CD4-positive, alpha-beta T cell treated with Interferon gamma for 1 hour (primary cell): ENCODE results near the gene TLE5.

Experiments used
- DNase-seq: peaks from one replicate; pipeline ENCODE4 v3.0.0-alpha.2; 2020

TLE5 gene, protein sequence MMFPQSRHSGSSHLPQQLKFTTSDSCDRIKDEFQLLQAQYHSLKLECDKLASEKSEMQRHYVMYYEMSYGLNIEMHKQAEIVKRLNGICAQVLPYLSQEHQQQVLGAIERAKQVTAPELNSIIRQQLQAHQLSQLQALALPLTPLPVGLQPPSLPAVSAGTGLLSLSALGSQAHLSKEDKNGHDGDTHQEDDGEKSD

DNA sequence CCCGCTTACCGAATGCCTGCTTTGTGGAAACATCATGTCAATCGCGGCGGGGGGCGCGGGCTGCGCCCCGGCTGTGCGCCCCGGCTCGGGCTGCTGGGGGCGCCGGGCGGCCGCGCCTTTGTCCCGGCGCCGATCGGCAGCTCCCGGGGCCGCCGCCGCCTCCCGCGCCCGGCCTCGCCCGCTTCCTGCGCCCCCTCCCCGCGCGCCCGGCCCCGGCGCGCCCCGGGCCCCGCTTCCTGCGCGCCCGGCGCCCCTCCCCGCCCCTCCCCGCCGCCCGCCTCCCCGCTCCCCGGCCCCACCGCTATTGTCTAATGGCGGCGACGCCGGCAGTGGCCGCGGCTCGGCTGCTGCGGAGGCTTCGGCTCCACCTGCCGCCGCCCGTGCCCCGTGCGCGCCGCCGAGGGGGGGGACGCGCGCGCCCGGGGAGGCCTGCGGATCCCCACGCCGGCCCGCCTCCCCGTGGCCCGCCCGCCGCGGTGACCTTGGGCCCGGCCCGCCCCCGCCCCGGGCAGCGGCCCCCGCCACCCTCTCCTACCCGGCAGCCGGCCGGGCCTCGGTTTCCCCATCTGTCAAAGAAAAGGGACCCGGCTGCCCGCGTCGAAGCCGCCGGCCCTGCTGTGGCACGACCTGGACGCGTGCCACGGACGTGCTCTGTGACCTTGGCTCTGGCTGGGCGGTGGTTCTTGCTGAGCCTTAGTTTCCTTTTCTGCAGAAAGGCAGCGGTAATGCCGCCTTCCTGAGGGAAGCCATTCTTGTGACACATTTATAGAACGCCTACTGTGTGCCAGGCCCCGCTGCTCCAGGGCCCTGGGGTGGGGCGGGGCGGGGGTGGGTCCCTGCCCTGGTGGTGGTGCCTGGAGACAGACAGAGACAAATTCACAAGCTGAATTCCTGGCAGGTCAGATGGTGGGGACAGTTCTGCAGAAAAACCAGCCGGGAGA is at the start of gene TLE5:
TSS of gene TLE5 (minus strand) at position 331 of the 941 bp plus-strand sequence. CDS start at position 36, 295 bp downstream.
- peak; percentile 79 for DNase-seq

DNA sequence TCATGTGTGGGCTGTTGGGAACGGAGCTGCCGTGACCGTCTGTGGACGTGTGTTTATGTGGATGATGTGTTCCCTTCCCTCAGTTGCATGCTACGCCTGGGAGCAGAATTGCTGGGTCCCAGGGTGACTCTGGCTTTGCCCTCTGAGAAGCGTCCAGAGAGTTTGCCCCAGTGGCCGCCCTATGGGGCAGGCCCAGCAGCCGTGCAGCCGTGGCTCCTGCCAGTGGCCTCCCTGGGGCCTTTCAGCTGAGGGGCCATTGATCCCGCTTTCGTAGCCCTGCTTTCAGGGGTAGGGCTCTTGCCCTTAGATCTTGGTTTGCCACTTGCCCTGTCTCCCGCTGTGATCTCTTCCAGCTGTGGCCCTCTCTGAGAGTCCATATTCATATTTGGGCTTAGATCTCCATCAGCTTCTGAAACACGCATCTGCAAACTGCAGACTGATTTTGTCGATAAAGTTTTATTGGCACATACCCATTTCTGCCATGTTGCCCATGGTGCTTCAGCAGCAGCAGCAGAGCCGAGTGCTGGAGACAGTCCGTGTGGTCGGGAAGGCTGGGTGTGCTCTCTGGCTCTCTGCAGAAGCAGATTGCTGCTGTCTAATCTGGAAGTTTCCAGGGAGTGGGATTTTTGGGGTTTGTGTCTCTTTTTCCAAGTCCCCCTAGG is 49.4 kb upstream of the TLE5 start:
- DNase-seq, result no peak

DNA sequence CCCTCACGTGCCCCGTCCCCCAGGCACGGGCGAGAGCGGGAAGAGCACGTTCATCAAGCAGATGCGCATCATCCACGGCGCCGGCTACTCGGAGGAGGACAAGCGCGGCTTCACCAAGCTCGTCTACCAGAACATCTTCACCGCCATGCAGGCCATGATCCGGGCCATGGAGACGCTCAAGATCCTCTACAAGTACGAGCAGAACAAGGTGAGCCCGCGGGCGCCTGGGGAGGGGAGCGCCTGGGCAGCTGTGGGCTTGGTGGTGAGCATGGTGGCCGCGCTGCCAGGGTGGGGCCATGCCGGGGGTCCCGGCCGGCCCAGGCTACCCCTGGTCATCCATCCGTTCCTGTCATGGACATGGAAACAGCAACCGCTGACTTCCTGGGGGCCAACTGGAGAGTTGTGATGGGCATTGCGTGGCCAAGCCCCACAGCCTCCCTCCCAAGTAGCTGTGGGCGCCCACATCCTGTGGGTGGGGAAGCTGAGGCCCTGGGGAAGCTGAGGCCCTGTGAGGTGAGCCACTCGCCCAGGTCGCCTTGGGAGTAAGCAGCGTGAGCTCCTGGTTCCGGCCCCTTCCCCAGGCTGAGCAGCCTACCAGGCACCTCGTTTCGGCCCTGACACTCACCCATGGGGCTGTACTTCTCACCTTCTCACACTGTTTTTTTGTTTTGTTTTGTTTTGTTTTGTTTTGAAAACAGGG is 48.0 kb upstream of the TLE5 start:
- DNase-seq, result no peak

DNA sequence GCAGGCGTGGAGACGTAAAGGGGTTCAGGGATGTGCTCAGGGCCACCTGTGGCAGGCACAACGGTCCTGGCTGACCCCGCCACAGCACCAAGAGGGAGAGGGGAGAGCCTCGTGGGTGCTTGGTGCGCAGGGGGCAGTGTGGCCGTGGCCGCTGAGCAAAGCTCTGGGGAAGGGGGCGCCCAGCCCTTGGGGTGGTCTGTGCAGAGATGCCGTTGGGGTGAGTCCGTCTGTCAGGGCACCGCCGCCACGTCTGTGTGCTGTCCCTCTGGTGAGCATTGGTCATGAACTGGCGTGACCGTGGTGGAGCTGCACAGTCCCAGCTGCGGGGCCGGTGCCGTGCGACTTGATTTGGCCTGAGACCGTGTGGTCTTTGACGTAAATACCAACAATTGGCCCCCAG is 47.2 kb upstream of the TLE5 start:
- no peak for DNase-seq

DNA sequence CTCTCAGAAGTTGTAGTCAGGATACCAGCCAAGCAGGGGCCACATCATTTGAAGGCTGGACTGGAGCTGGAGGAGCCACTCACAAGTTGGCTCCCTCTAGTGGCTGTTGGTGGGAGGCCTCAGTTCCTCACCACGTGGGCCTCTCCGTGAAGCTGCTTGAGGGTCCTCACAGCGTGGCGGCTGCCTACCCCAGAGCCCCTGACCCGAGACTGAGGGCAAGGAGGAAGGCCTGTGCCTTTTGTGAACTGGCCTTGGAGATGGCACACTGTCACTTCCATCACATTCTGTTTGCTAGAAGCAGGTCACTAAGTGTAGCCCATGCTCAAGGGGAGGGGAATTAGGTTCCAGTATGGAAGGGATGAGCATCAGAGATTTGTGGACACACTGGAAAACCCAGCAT is 46.5 kb upstream of the TLE5 start:
- peak; percentile 66 for DNase-seq

DNA sequence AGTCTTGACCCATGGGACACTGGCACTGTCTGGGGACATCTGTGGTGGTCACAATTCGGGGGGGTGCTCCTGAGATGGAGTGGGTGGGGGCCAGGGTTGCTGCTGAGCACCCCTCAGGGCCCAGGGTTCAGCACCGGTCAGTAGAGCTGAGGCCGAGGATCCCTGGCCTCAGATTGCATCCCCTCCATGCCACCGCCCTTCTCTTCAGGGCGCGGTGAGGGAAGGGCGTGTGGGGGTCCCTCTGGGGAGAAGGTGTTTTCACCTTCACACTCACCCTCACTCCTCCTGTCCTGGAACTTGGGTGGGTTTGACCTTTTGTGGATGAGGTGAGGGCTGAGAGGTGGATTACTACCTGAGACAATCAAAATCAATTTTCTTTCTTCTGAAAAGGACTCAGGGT is 45.4 kb upstream of the TLE5 start:
- DNase-seq, result no peak

DNA sequence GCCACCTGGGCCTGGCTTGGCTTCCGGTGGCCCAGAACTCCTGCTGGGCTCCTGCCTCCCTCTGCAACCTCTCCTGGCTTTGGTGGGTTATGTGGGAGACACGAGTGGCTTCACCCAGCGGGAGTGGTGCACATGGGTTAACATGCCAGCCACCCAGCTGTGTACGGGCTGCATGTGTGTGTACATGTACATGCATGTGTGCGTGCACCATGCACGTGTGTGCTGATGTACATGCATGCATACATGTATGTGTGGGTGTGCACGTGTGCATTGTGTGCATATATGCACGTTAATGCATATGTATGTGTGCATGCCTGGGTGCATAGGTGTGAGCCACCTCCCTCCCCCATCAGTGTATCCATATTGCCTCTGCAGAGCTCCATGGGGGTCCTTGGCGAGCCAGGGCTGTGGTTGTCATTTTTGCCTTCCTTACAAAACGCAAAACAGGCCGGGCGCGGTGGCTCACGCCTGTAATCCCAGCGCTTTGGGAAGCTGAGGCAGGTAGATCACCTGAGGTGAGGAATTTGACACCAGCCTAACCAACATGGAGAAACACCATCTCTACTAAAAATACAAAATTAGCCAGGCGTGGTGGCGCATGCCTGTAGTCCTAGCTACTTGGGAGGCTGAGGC is 44.3 kb upstream of the TLE5 start:
- no peak for DNase-seq

DNA sequence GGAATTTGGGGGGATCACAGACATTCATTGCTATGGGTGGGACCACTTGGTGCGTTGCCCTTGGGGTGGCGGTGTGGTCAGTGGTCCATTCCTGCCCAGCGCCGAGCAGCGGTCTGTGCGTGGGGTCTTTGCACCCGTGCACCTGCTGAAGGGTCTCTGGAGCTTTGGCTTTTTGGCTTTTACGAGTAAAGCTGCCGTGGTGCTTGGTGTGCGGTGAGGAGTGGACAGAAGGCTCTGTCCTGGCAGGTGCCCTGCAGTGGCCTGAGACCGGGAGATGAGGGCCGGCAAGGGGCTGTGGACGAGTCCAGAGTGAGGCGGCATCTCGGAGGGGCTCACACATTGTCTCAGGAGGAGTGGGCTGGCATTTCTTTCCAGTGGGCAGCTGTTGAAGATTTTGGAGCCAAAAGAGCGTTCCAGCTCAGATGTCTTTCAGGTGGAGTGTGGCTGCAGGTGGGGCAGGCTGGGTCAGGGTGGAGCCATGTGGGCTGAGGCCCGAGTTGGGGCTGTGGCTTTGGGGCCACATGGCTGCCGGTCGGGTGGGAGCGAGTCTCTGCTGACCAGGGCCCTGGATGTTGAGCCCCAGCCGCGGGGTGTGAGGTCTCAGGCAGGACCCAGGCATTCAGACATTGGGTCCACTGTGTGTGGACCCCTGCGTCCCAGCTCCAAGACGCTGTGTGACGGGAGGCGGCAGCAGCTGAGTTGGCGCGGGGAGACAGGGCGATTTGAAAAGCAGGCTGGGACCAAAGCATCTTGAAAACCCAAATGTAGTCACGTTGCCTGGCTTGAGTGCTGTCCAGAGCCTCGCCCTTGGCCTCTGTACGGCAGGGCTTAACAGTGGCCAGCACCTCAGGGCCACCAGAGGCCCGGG is 43.6 kb upstream of the TLE5 start:
- no peak for DNase-seq

DNA sequence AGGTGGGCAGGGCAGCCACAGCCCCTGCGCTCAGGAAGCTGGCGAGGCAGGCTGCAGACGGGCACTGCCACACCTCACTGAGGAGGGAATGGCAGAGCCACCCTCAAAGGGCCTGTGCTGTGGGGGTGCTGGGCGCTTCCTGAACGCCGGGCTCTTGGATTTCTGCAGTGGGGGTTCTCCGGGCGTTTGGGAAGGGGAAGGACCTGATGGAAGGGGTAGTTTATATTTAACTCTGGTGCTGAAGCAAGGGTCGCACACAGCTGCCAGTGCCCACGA is 42.4 kb upstream of the TLE5 start:
- DNase-seq, result no peak

DNA sequence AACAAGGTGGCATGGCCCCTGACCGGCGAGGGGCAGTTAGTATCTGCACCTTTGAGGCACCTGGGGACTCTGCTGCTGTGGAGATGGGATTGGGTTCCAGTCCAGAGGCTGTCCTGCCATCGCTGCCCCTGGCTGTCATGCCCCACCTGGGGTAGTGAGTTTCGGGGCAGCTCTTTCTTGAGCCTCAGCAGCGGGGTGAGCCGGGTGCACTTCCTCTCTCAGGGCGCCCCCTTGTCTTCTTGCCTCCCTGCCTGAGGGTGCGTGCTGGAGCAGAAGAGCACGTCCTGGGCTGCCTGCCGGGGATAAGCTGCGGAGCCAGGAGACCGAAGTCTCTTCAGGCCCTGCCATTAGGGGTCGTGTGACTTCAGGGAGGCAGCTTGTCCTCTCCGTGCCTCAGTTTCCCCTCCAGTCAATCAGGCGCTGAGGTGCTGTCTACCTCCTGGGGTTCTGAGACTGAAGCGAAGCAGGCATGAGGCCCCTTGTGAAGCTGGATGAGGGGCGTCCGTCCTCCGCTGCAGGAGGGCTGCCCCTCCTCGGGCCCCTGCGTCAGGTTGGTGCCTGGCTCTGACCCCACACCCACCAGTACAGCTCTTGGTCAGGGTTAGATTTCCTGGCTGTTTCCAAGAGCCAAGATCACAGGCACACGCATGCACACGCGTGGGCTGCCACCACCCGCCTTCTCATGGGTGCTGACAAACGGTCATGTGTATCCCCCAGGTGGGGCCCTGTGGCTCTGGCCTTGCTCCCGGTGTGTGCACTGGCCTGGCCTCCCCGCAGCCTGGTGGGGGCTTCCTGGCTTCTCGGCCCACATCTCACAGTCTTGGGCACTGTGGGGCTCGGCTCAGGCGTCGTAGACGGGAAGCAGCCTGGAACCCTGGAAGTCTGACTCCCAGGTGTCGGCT is 40.2 kb upstream of the TLE5 start:
- DNase-seq, result no peak

DNA sequence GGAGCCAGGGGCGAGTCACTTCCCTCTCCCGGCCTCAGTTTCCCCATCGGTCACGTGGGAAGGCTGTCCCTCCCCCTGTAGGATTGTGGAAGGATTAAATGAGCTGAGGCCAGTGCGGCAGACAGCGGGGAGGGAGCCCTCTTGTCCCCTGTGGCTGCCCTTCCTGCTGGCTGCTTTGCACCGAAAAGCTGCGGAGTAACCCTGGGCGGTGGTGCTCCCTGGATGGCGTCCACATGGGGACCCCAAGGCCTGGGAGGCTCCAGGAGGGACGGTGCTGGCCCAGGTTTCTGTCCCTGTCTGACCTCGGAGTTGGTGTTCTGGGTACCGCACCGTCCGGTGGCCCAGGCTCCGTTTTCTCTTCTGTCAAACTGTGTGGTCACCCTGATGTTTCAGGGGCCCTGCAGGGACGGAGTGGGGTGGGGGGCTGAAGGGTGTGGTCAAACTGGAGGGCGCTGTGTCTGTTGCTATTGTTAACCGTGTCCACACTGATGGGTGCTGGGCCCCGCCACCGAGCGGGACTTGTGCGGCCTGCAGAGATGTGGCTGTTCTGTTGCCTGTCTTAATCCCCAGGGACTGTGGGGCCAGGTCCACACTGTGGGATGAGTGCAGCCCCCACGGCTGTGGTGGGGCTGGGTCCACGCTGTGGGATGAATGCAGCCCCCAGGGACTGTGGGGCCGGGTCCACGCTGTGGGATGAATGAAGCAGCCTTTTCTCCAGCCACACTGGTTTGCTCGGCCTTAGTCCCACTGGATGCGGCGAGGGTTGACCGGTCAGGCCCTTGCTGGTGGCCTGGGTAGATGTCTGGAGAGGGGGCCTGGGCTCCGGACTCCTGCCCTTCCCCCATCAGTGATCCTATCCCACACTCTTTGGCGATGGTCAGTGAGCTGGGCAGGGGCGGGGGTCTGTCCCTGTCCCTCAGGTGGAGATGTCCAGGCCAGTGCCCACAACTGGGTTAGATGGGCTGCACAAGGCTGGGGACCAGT is 38.7 kb upstream of the TLE5 start:
- no peak for DNase-seq

DNA sequence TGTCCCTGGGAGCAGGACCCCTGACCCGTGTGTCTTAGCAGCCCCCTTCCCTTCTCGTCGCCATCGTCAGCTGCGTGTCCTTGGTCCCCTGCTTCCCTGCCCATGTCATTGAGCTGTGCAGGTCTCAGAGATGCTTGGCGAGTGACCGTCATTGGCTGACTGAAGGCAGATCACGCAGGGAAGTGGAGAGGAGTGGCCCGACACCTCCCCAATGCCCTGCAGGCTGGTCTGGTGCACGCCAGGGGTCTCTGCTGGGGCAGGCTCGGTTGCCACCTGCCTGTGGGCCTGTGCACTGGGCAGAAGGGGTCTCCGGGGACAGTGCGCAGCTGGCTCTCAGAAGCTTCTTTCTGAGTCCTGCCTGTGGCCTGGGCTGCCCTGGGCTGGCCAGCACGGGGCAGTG is 38.0 kb upstream of the TLE5 start:
- DNase-seq, result no peak

DNA sequence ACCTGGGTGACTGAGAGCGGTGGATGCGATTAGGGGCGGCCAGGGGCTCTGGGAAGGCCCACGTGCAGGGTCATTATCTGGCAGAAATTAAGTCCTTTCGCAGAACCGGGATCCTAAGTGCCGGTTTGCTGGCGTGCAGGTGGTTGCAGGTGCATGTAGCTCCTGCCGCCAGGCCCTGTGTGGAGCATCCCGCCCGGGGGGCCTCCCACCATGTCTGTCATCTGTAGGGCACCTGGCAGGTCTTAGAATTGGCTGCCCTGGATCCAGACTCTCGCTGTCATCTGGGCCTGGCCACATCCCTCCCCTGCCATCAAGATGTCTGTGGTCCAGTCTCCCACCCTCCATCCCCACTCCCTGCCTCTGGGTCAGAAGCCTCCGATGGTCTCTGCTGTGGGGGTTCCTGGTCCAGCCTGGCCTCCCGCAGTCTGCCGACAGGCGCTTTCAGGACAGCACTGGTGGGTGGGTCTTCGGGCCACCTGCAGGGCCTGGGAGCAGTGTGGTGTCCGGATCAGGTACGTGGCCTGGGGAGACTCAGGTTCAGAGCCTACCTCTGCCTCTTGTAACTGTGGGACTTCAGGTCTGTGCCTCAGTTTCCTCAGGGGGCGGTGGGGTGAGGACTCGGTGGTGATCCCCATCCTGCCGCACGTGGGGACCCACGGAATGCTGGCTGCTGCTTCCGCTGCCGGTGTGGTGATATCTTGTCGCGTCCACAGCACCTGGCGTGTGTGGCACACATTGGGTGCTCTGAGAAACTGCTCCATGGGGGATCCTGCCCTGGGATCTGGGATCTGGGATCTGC is 37.3 kb upstream of the TLE5 start:
- DNase-seq, result no peak

DNA sequence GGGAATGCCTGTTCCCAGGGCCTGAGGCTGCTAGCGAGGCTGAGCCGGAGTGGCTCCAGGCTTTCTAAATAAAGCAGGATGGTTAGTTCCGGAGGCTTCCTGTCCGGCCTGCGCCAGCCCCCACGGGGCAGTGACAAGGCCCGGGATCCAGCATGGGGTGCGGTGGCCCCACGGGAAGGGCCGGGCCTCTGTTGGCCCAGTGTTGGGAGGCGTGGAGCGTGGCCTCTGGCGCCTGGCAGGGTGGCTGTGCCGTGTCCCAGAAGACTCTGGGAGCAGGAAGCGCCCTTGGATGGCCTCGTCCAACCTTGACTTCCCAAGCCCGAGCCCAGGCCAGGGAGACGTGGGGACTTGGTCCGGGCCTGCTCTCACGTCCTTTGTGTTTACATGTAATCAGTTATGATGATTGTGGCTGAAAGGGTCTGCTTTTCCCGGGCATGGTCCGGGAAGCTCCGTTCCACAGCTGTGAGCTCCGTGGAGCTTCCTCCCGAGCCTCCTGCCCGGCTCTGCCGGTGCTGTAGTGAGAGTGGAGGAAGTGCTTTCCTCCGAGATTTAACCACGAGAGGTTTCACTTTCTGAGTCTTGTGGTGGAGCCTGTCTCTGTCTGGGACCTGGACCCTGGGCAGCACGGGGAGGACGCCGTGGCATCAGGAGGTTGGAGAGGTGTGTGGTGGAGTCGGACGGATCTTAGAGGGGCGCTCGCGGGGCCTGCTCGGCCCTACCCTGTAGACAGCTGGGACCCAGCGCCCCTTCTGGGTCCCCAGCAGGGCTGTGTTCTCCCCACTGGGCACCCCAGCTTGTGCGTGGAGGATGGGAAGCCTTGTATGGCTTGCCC is 36.4 kb upstream of the TLE5 start:
- peak; percentile 27 for DNase-seq

DNA sequence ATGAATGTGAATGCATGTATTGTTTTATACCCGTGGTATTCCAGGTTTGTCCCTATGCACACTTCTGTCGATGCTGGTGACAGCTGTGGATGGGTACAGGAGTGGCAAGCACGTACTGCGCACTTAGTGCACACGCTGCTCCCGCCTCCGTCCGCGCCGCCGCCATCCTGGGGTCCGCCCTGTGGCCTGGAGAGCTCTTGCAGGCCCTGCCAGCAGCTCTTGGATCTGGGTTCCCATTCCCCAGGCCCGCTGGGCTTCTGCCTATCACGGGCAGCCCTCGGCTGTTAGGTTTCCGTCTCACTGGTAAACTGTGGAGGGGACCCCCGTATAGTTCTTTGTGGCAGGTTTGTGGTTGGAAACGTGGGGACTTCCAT is 35.8 kb upstream of the TLE5 start:
- DNase-seq, result no peak

DNA sequence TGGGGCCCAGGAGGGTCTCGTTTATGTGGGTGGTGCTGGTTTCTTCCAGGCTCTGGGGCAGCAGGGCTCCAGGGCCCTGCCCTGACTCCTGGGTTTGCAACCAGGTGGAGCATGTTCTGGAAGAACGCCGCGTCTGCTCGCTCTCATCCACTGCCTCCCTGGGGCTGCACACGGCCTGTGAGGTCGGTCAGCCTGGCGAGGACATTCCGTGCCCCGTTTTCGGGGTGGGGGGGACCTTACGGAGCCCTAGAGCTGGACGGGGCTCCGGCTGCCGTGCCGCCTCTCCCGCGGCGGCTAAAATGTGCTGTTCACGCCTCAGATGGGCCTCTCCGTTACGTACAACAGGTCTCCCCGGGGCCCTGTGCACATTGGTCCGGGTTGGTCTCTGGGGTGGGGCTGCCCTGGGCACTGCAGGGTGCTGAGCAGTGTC is 35.2 kb upstream of the TLE5 start:
- no peak for DNase-seq

DNA sequence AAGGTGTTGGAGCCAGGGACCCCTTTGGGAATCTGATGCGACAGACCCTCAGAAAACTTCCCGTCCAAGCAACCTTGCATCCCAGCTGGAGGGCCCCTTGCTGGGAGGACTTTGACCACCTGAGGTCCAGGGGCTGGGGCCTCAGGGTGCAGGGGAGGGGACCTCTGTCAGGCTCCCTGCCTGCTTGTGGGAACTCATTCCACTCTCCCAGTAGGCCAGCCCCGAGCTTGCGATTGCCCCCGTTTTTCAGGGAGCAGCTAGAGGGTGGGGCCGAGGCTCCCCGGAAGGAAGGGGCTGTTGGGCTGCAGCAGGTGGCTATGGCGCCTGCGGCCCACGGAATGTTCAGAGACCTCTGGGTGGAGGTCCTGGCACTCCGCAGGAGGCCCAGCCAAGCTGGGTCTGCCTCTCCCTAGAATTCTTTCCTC is 34.6 kb upstream of the TLE5 start:
- DNase-seq, result no peak
